Measurements from ENCODE around the gene NOP10. TPM values are rescaled to one million over a fixed set of nuclear protein-coding genes. Genes with fewer than 3 reads are reported as not detected.
"Not testable (repeated sequence)": the region's sequence is repeated elsewhere in the genome, so short reads cannot be mapped to it uniquely, and the experiment has no call there.

Gene NOP10
- total RNA-seq, 1 experiment from 2014 or later: 248 TPM

DNA sequence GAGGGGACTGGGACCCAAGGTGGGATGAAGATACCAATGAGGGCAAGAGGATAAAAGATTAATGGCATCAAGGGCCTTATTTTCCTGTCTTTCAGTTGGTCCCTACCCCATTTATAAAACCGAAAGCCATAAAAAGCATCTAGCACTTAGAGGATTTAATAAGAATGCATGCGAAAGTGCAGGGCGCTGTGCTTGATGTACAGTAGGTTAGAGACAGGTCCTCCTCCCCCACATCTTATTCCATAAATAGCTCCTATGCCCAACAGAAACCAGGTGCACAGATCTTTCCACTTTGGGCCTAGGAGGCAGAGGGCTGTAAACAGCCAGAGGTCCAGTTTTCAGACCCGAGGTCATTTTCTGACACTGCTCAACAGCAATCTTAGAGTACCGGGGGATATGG lies 22.9 kb upstream of the NOP10 start:
- H3K27ac ChIP-seq: no peak overlapping the region

DNA sequence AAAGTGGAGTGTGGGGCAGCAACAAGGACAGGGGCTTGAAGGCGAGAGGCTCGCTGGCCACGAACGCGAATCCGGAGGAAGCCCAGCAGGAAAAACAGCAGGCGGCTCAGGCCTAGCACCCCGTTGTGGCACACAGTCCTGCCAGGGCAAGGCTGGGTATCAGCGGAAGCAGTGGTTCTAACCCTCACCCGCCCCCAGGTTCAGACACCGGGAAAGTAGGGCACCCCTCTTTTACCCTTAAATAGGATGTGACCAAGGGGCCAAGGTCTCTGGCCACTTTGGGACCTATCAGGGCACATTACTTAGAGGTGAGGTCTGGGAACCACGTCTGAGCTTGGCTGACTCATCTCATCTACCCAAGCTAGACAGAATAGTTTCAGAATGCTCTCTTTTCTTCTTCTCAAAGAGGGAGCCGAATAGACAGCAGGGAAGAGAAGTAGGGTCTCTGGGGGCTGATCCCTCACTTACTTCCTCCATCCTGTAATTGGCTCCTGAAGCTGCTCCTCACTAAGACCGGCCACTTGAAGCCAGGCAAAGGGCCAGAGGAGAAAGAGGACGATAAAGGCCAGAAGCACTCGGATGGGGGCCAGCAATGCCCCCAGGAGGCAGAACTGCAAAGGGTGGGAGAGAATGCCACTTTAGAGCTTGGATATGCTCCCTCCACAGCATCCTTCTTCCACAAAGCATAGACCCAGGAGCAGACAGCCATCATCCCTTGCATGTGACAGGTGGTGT lies 22.3 kb upstream of the NOP10 start:
- Histone ChIP-seq H3K27me3 (replicated peaks) (no peaks in the 10 kb centered on the region), H3K36me3 (peaks cover 26% of the 10 kb centered on the region), H3K27ac (no peak overlapping the region), H3K4me1 (replicated peaks) (peaks cover 17% of the 10 kb centered on the region), H3K9me3 (replicated peaks) (no peaks in the 10 kb centered on the region; the same call in 1 of the 2 replicates), H3K4me3 (no peak overlapping the region)
- DNase-seq (ENCODE audit: low read depth in 1 of 2, low spot score in 2 of 2): no peak

More for the DNA sequence above, 22.9 kb upstream of the NOP10 start:
- no peak for DNase-seq (ENCODE audit: low read depth in 1 of 2, low spot score in 2 of 2)
- Histone ChIP-seq H3K4me1 (replicated peaks) (peaks cover 20% of the 10 kb centered on the region), H3K9me3 (replicated peaks) (no peaks in the 10 kb centered on the region; the same call in 1 of the 2 replicates), H3K27me3 (replicated peaks) (no peaks in the 10 kb centered on the region), H3K4me3 (peak overlapping the region; percentile 80), H3K36me3 (peaks cover 23% of the 10 kb centered on the region)

DNA sequence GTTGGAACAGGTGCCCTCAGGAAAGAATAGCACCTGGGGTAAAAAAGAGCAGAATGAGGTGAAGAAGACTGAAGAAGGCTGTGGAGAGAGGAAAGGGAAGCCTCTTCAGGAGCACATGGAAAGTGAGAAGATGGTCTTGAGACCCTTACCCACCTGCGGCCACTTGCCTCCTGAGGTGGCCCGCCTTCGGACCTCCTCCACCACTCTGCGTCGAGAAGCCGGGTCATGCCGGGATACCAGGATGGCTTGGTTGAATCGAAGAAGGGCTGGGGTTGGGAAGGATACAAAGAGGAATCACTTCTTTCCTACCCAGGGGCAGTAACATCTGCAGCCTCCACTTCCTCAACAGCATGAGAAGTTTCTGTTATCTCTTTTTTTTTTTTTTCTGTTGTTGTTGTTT lies 21.1 kb upstream of the NOP10 start:
- no peak overlapping the region for H3K27ac ChIP-seq
- no peaks in the 10 kb centered on the region; the same call in 1 of the 2 replicates for H3K9me3 ChIP-seq (replicated peaks)
- H3K4me1 ChIP-seq (replicated peaks): peaks cover 15% of the 10 kb centered on the region
- H3K4me3 ChIP-seq: no peak overlapping the region
- H3K36me3 ChIP-seq: peaks cover 39% of the 10 kb centered on the region
- H3K27me3 ChIP-seq (replicated peaks): no peaks in the 10 kb centered on the region
- no peak for DNase-seq (ENCODE audit: low read depth in 1 of 2, low spot score in 2 of 2)

DNA sequence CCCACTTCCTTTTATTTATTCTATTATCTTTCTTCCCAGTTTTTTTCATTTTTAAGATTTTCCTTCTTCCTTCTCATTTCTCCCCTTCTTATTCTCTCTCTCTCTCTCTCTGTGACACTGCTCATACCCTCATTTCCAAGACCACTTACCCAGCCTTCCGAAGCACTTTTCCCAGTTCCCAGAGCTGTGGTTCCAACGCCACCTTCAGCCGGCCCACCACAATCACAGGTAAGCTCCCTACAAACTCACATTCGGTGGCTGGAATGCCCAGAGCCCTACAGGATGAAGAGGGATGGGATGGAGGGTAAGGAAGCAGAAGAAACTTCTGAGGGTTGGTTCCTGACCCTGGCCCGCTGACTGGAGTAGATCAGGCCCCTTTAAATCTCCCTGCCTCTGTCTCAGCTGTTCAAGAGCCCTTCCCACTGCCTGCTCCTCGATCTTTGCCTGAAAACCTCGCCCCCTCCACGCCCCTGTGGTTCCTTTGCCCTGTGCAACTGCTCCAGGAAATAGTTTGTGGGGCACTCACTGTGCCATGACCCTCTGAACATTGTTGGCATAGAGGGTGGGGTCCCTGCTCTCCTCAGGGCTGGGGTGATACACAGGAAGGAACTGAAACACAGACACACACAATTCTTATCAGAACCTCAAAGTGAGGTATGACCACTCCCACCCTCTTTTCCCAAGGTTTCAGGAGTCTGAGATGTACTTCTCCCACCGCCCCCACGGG lies 19.3 kb upstream of the NOP10 start:
- H3K9me3 ChIP-seq (replicated peaks): no peaks in the 10 kb centered on the region; the same call in 1 of the 2 replicates
- no peak overlapping the region for H3K27ac ChIP-seq
- no peak for DNase-seq (ENCODE audit: low read depth in 1 of 2, low spot score in 2 of 2)
- peaks cover 38% of the 10 kb centered on the region for H3K36me3 ChIP-seq
- H3K4me1 ChIP-seq (replicated peaks): peaks cover 6% of the 10 kb centered on the region
- no peak overlapping the region for H3K4me3 ChIP-seq
- no peaks in the 10 kb centered on the region for H3K27me3 ChIP-seq (replicated peaks)

DNA sequence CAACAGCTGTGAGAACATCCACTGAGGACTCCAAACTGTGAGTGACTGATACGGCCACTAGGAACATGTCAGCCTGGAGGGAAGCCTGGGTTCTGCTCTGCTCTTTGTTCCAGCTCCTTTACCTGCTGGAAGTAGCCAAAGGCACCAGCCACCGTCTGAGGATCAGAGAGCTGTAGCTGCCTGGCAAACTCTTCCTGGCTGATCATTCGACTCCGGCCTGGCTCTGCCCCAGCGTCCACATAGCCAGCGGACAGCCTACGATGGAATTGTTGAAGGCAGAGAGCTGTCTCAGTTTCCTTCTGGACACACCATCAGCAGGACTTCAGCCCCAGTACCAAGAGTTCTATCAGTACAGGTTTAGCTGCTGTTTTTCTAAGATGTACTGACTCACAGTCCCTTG lies 18.3 kb upstream of the NOP10 start:
- DNase-seq (ENCODE audit: low read depth in 1 of 2, low spot score in 2 of 2): no peak
- no peak overlapping the region for H3K27ac ChIP-seq
- no peaks in the 10 kb centered on the region for H3K27me3 ChIP-seq (replicated peaks)
- no peak overlapping the region for H3K4me3 ChIP-seq
- H3K9me3 ChIP-seq (replicated peaks): no peaks in the 10 kb centered on the region
- peaks cover 37% of the 10 kb centered on the region for H3K36me3 ChIP-seq
- peaks cover 6% of the 10 kb centered on the region for H3K4me1 ChIP-seq (replicated peaks)

DNA sequence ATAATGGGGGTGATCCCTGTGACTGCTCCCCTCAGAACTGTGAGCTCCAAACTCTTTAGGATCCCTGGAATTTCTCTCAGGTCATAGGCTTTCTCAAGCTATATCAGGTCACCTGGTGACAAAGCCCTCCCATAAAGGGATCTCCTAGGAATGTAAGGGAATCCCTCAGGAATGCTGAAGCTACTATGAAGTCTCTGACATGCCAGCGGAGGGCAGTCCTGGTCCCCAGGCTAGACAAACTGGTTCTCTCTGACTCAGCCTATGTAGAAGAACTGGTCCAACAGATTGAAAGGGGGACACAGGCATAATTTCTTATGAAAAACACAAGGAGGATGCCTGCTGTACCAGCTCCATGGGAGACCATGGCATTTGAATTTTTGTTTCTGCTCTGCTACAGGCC lies 17.4 kb upstream of the NOP10 start:
- DNase-seq (ENCODE audit: low read depth in 1 of 2, low spot score in 2 of 2): no peak
- H3K4me3 ChIP-seq: no peak overlapping the region
- H3K36me3 ChIP-seq: peaks cover 37% of the 10 kb centered on the region
- H3K27ac ChIP-seq: no peak overlapping the region
- no peaks in the 10 kb centered on the region for H3K4me1 ChIP-seq (replicated peaks)
- no peaks in the 10 kb centered on the region for H3K27me3 ChIP-seq (replicated peaks)
- no peaks in the 10 kb centered on the region for H3K9me3 ChIP-seq (replicated peaks)

DNA sequence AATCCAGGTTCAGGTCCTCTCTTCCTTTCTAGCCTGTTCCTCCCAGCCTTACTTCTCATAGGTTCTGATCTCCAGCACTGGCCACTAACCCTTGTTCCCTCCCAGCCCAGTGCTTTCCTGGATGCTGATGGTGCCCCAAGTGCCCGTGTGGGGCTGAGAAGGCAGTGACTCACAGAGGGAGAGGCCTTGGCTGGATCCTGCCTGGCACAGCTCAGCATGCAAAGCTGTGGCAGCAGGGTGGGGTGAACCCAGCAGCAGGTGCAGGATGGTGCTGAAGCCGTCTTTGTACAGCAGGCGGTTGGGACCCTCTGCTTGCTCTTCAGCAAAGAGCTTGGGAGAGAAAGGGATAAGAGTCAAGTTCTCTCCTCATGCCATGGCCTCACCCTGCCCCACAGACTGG lies 16.5 kb upstream of the NOP10 start:
- H3K4me3 ChIP-seq: no peak overlapping the region
- DNase-seq (ENCODE audit: low read depth in 1 of 2, low spot score in 2 of 2): no peak
- H3K27me3 ChIP-seq (replicated peaks): no peaks in the 10 kb centered on the region
- H3K4me1 ChIP-seq (replicated peaks): no peaks in the 10 kb centered on the region
- no peaks in the 10 kb centered on the region for H3K9me3 ChIP-seq (replicated peaks)
- H3K36me3 ChIP-seq: peaks cover 34% of the 10 kb centered on the region
- H3K27ac ChIP-seq: no peak overlapping the region

DNA sequence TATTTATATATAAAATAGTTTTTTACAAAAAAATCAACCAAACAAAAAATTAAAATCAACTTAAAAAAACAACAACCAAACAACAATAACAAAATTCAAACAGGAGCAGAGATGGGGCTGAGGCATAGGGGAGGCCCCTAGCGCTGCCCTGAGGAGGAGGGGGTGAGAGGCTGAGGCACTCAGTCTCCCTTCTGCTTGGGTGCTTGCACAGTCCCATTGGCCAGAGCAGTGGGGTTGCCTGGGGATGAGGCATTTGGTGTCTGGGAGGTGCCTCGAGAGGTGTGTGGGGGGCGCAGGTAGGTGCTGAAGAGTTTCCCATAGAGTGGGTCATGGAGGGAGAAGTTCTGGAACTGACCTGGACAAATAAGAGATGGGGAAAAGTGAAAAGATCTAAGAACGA lies 16.0 kb upstream of the NOP10 start:
- H3K9me3 ChIP-seq (replicated peaks): no peaks in the 10 kb centered on the region
- DNase-seq (ENCODE audit: low read depth in 1 of 2, low spot score in 2 of 2): no peak
- H3K36me3 ChIP-seq: peaks cover 33% of the 10 kb centered on the region
- no peak overlapping the region for H3K4me3 ChIP-seq
- no peak overlapping the region for H3K27ac ChIP-seq
- H3K4me1 ChIP-seq (replicated peaks): no peaks in the 10 kb centered on the region
- H3K27me3 ChIP-seq (replicated peaks): no peaks in the 10 kb centered on the region

DNA sequence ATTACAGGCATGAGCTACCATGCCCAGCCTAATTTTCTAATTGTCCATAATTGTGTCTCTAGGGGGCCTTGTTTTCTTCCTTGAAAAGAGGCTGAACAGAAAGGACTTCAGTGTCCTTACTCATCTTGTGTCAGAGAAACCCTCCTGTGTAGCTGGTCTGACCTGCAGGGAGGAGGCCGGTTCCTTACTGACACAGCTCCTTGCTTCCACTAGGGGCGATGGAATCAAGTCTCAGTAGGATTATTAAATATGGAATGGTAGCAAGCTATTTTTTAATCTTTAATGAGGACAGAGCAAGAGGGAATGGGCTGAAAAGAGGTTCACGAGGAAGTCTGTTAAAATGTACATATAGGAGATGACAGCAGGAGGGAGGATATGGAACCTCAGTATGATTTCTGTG lies 15.4 kb upstream of the NOP10 start:
- Histone ChIP-seq H3K4me1 (replicated peaks) (no peaks in the 10 kb centered on the region), H3K9me3 (replicated peaks) (no peaks in the 10 kb centered on the region), H3K4me3 (no peak overlapping the region), H3K27me3 (replicated peaks) (no peaks in the 10 kb centered on the region), H3K36me3 (peaks cover 27% of the 10 kb centered on the region), H3K27ac (no peak overlapping the region)
- DNase-seq (ENCODE audit: low read depth in 1 of 2, low spot score in 2 of 2): no peak

DNA sequence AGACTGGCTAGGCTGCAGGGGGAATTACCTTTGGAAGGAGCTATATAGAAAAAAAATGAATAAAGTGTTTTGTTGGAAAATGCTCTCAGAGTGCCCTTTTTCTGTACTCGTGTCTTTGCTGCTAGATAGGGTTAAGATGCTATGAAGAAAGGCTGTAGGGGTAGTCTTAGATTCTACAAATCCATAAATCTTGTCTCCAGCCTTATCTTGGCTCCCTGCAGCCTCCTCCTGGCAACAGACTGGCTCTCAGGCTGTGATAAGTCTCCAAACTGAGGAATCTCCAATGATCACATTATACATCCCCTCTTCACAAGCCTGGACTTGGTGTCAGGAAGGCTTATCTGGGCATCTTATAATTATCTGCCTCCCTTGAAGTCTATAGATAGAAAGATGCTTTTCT lies 14.7 kb upstream of the NOP10 start:
- Histone ChIP-seq H3K9me3 (replicated peaks) (no peaks in the 10 kb centered on the region), H3K27me3 (replicated peaks) (no peaks in the 10 kb centered on the region), H3K4me3 (no peak overlapping the region), H3K27ac (no peak overlapping the region), H3K36me3 (peaks cover 22% of the 10 kb centered on the region), H3K4me1 (replicated peaks) (no peaks in the 10 kb centered on the region)
- DNase-seq (ENCODE audit: low read depth in 1 of 2, low spot score in 2 of 2): no peak

DNA sequence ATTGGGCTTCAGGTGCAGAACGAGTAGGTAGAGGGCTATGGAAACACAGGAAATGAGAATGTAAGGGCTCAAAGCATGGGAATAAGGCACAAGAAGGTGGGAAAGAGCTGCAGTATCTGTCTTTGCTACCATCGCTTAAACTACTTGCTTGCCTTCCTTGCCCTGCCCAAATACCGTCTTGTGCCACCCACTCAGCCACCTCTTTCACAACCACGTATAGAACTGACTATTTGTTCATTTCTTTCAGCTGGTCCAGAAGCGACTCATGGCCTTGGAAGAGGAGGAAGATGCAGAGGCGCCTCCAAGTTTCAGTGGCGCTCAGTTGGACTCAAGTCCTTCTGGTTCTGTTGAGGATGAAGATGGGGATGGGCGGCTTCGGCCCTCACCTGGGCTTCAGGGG lies 12.3 kb upstream of the NOP10 start:
- H3K27me3 ChIP-seq (replicated peaks): no peaks in the 10 kb centered on the region
- H3K4me3 ChIP-seq: no peak overlapping the region
- no peaks in the 10 kb centered on the region for H3K4me1 ChIP-seq (replicated peaks)
- H3K27ac ChIP-seq: no peak overlapping the region
- no peak for DNase-seq (ENCODE audit: low read depth in 1 of 2, low spot score in 2 of 2)
- peaks cover 14% of the 10 kb centered on the region for H3K36me3 ChIP-seq
- no peaks in the 10 kb centered on the region for H3K9me3 ChIP-seq (replicated peaks)

DNA sequence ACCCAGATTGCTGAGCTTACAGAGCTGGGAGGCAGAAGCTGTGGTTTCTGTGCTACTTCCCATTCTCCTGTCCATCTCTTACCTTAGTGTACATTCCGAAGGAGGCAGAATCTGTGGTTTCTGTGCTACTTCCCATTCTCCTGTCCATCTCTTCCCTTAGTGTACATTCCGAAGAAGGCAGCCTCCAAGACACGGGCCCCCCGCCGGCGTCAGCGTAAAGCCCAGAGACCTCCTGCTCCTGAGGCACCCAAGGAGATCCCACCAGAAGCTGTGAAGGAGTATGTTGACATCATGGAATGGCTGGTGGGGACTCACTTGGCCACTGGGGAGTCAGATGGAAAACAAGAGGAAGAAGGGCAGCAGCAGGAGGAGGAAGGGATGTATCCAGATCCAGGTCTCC lies 11.3 kb upstream of the NOP10 start:
- DNase-seq (ENCODE audit: low read depth in 1 of 2, low spot score in 2 of 2): no peak
- H3K4me3 ChIP-seq: no peak overlapping the region
- H3K9me3 ChIP-seq (replicated peaks): no peaks in the 10 kb centered on the region
- H3K27me3 ChIP-seq (replicated peaks): no peaks in the 10 kb centered on the region
- peaks cover 4% of the 10 kb centered on the region for H3K36me3 ChIP-seq
- no peak overlapping the region for H3K27ac ChIP-seq
- H3K4me1 ChIP-seq (replicated peaks): no peaks in the 10 kb centered on the region

DNA sequence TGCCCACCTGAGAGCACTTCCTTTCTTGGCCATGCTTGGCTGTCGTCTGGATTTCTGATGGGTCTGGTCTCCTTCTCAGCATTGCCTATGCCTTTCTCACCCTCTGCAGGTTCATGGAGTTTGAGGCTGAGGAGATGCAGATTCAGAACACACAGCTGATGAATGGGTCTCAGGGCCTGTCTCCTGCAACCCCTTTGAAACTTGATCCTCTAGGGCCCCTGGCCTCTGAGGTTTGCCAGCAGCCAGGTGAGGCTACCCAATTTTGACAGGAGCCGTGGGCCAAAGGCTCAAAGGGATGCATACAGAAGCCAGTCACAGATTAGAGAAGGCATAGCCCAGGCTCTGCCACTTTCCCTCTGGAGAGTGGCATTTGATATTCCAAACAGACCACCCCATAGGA lies 10.7 kb upstream of the NOP10 start:
- Histone ChIP-seq H3K27ac (no peak overlapping the region), H3K27me3 (replicated peaks) (no peaks in the 10 kb centered on the region), H3K9me3 (replicated peaks) (no peaks in the 10 kb centered on the region), H3K36me3 (no peaks in the 10 kb centered on the region; the same call in 1 of the 2 replicates), H3K4me3 (no peak overlapping the region), H3K4me1 (replicated peaks) (no peaks in the 10 kb centered on the region)
- DNase-seq (ENCODE audit: low read depth in 1 of 2, low spot score in 2 of 2): no peak

DNA sequence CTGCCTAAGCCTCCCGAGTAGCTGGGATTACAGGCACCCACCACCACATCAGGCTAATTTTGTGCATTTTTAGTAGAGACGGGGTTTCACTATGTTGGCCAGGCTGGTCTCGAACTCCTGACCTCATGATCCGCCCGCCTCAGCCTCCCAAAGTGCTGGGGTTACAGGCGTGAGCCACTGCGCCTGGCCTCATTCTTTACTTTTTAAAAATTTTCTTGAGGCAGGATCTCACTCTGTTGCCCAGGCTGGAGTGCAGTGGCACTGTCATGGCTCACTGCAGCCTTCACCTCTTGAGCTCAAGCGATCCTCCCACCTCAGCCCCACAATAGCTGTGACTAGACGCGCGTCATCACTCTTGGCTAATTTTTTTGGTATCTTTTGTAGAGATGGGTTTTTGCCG lies 10.1 kb upstream of the NOP10 start:
- H3K4me3 ChIP-seq; H3K4me1 ChIP-seq (replicated peaks); H3K9me3 ChIP-seq (replicated peaks); DNase-seq (ENCODE audit: low read depth in 1 of 2, low spot score in 2 of 2); H3K27me3 ChIP-seq (replicated peaks); H3K27ac ChIP-seq; H3K36me3 ChIP-seq: not testable (repeated sequence)
